GM18951 (cell line): Measurements from ENCODE around the gene TMOD1.
"Not testable (repeated sequence)": the region's sequence is repeated elsewhere in the genome, so short reads cannot be mapped to it uniquely, and the experiment has no call there.

Experiments used
- POLR2A ChIP-seq: IDR thresholded peaks from 4 replicates; pipeline ENCODE4 v1.6.1; 2011; ENCODE audit warnings: mild to moderate bottlenecking; ENCODE audit not compliant: insufficient read length, insufficient read depth; ENCODE audit errors: extremely low read depth
- in situ Hi-C: fragments of 300-500 bp; cut with MboI; formaldehyde crosslinking; loops from one replicate; pipeline ENCODE4 v1.12.0; 2022; ENCODE audit warnings: low sequenced_read_pairs, mixed read lengths, inconsistent platforms; ENCODE audit not compliant: unreplicated experiment

Gene TMOD1

GRCh38 chr9:97574921-97575672, 73.6 kb downstream of the TMOD1 start:
- peak; percentile 23 for TF ChIP-seq POLR2A

GRCh38 chr9:97575673-97576200, 74.3 kb downstream of the TMOD1 start:
- TF ChIP-seq POLR2A, result no peak
- in situ Hi-C loops, result no loop called here

More at GRCh38 chr9:97574921-97575672, 73.6 kb downstream of the TMOD1 start:
- in situ Hi-C loops, result not testable (repeated sequence)

- in situ Hi-C loops, result no loop called here
- no peak for TF ChIP-seq POLR2A
Observed at GRCh38 chr9:97577051-97577450, 75.6 kb downstream of the TMOD1 start.

- in situ Hi-C loops, result no loop called here
- TF ChIP-seq POLR2A, result no peak
Observed at GRCh38 chr9:97578846-97579245, 77.4 kb downstream of the TMOD1 start.

GRCh38 chr9:97579914-97580313, 78.4 kb downstream of the TMOD1 start:
- in situ Hi-C loops, result no loop called here

GRCh38 chr9:97581590-97581989, 80.1 kb downstream of the TMOD1 start:
- in situ Hi-C loops, result not testable (repeated sequence)

More at GRCh38 chr9:97579914-97580313, 78.4 kb downstream of the TMOD1 start:
- no peak for TF ChIP-seq POLR2A

GRCh38 chr9:97584778-97585177, 83.3 kb downstream of the TMOD1 start:
- in situ Hi-C loops, result not testable (repeated sequence)

- in situ Hi-C loops, result not testable (repeated sequence)
Observed at GRCh38 chr9:97586909-97587308, 85.4 kb downstream of the TMOD1 start.

GRCh38 chr9:97591535-97591934, 90.1 kb downstream of the TMOD1 start:
- in situ Hi-C loops, result no loop called here
- TF ChIP-seq POLR2A, result no peak

GRCh38 chr9:97592126-97592525, 90.7 kb downstream of the TMOD1 start:
- in situ Hi-C loops, result no loop called here
- TF ChIP-seq POLR2A, result no peak

- no peak for TF ChIP-seq POLR2A
Observed at GRCh38 chr9:97593960-97594359, 92.5 kb downstream of the TMOD1 start.

GRCh38 chr9:97594381-97594921, 93.0 kb downstream of the TMOD1 start:
- in situ Hi-C loops, result no loop called here
- TF ChIP-seq POLR2A, result no peak

More at GRCh38 chr9:97593960-97594359, 92.5 kb downstream of the TMOD1 start:
- in situ Hi-C loops, result no loop called here

GRCh38 chr9:97596906-97597305, 95.4 kb downstream of the TMOD1 start:
- TF ChIP-seq POLR2A, result no peak
- in situ Hi-C loops, result no loop called here
